ENCODE measurements around the gene ETNK2. TPM values are rescaled to one million over a fixed set of nuclear protein-coding genes. Genes with fewer than 3 reads are reported as not detected.

Gene ETNK2
- total RNA-seq, 1 experiment from 2014 or later, result 1.1 TPM

Other genes with a start within 250 kb of the ETNK2 start
- 2.2 and 3.6 TPM in 2 replicates for gene SOX13, start 78.9 kb downstream of the ETNK2 start, total RNA-seq (2014; rRNA removed)
- not detected in 2 replicates for gene REN, start 14.3 kb upstream of the ETNK2 start, total RNA-seq (2014; rRNA removed)
- gene KISS1, start 44.4 kb upstream of the ETNK2 start, total RNA-seq (2014; rRNA removed), result not detected in 2 replicates
- gene GOLT1A, start 61.9 kb upstream of the ETNK2 start, total RNA-seq (2014; rRNA removed), result not detected in 2 replicates
- 36.2 and 50.9 TPM in 2 replicates for gene PLEKHA6, start 207.9 kb upstream of the ETNK2 start, total RNA-seq (2014; rRNA removed)